ENCODE data around the gene SLC38A11. TPM values are rescaled to one million over a fixed set of nuclear protein-coding genes. Genes with fewer than 3 reads are reported as not detected.

SLC38A11 gene
- total RNA-seq, 1 experiment from 2014 or later: not detected

- Histone ChIP-seq H3K9me3 (ENCODE audit: control insufficient read depth in 1 of 2, insufficient read depth in 1 of 2, low read depth in 1 of 2, low read length in 2 of 2) (no peaks in the 10 kb centered on the region), H3K9me2 (ENCODE audit: insufficient read depth) (no peaks in the 10 kb centered on the region), H3K4me1 (ENCODE audit: control insufficient read depth in 1 of 2, insufficient read depth in 2 of 2, low read length in 2 of 2) (no peaks in the 10 kb centered on the region), H3K4me2 (ENCODE audit: low read length) (no peak overlapping the region), H3K27me3 (ENCODE audit: insufficient read depth, low read length) (no peaks in the 10 kb centered on the region), H3K79me2 (ENCODE audit: insufficient read depth, low read length) (no peaks in the 10 kb centered on the region), H3K27ac (ENCODE audit: low read depth, low read length) (no peak overlapping the region), H3K9ac (ENCODE audit: low read length) (no peak overlapping the region), H3K4me3 (replicated peaks in 1 of 2; ENCODE audit: low read depth in 1 of 2, low read length in 2 of 2) (no peak overlapping the region), H2AFZ (ENCODE audit: low read depth, low read length, poor library complexity, severe bottlenecking) (no peak overlapping the region), H3K36me3 (ENCODE audit: control insufficient read depth in 1 of 2, insufficient read depth in 2 of 2, low read length in 2 of 2) (no peaks in the 10 kb centered on the region), H4K20me1 (ENCODE audit: insufficient read depth) (no peaks in the 10 kb centered on the region)
- ChIA-PET CTCF (interaction anchor here (0.6 to 2.5 kb wide), 10 partner anchors 8 to 1134 kb away, joined by 3 to 17 read pairs (median 4); partner anchors contain the start of genes SCN1A and SCN3A), RAD21 (ENCODE audit: low non-redundant PET in 1 of 2, low total read pairs in 2 of 2, uncharacterized antibody in 2 of 2, unreplicated experiment in 2 of 2) (interaction anchor here in 1 of 2 experiments (0.6 to 0.8 kb wide), 2 partner anchors 211 to 300 kb away, joined by 3 to 6 read pairs; partner anchors contain the start of gene SCN3A), POLR2A (no interaction called here)
- intact Hi-C loops (cut with micrococcal nuclease): loop anchor here (5.0 kb wide), 2 partner anchors 256 to 299 kb away; no protein-coding TSS in a partner anchor
- no peak for TF ChIP-seq FOSL1 (IDR thresholded peaks at IDR 0.05; ENCODE audit: low read depth)
- BruUV-seq (replicated peaks): no TSS peak
- no peak; the same call in 1 of the 2 replicates for ATAC-seq
- no peak for DNase-seq (ENCODE audit: low read depth, low spot score)
Observed at GRCh38 chr2:164993287-164994016, 38.1 kb upstream of the SLC38A11 start.

- H3K9ac ChIP-seq (ENCODE audit: low read length): no peak overlapping the region
- peak overlapping the region; percentile 74 for H2AFZ ChIP-seq (ENCODE audit: low read depth, low read length, poor library complexity, severe bottlenecking)
- no peaks in the 10 kb centered on the region for H4K20me1 ChIP-seq (ENCODE audit: insufficient read depth)
- no peak overlapping the region for H3K27ac ChIP-seq (ENCODE audit: low read depth, low read length)
- RAD21 ChIA-PET (ENCODE audit: low non-redundant PET in 1 of 2, low total read pairs in 2 of 2, uncharacterized antibody in 2 of 2, unreplicated experiment in 2 of 2): interaction anchor here in 1 of 2 experiments (0.6 to 0.8 kb wide), 2 partner anchors 211 to 301 kb away, joined by 3 to 6 read pairs; partner anchors contain the start of gene SCN3A
- no peaks in the 10 kb centered on the region for H3K9me3 ChIP-seq (ENCODE audit: control insufficient read depth in 1 of 2, insufficient read depth in 1 of 2, low read depth in 1 of 2, low read length in 2 of 2)
- no TSS peak for BruUV-seq (replicated peaks)
- DNase-seq (ENCODE audit: low read depth, low spot score) (peak; percentile 58), ATAC-seq (peak; percentile 76)
- no peak overlapping the region for H3K4me2 ChIP-seq (ENCODE audit: low read length)
- H3K79me2 ChIP-seq (ENCODE audit: insufficient read depth, low read length): no peaks in the 10 kb centered on the region
- POLR2A ChIA-PET: no interaction called here
- no peaks in the 10 kb centered on the region for H3K36me3 ChIP-seq (ENCODE audit: control insufficient read depth in 1 of 2, insufficient read depth in 2 of 2, low read length in 2 of 2)
- H3K27me3 ChIP-seq (ENCODE audit: insufficient read depth, low read length): no peaks in the 10 kb centered on the region
- CTCF ChIA-PET: interaction anchor here (0.6 to 2.5 kb wide), 10 partner anchors 9 to 1135 kb away, joined by 3 to 17 read pairs (median 4); partner anchors contain the start of genes SCN1A and SCN3A
- H3K9me2 ChIP-seq (ENCODE audit: insufficient read depth): no peaks in the 10 kb centered on the region
- no peak overlapping the region for H3K4me3 ChIP-seq (replicated peaks in 1 of 2; ENCODE audit: low read depth in 1 of 2, low read length in 2 of 2)
- intact Hi-C loops (cut with micrococcal nuclease): loop anchor here (5.0 kb wide), 2 partner anchors 256 to 299 kb away; no protein-coding TSS in a partner anchor
- H3K4me1 ChIP-seq (ENCODE audit: control insufficient read depth in 1 of 2, insufficient read depth in 2 of 2, low read length in 2 of 2): no peaks in the 10 kb centered on the region
- no peak for TF ChIP-seq CBX3 (IDR thresholded peaks at IDR 0.05; ENCODE audit: low read depth)
- no peak for TF ChIP-seq ZNF274 (IDR thresholded peaks at IDR 0.05; ENCODE audit: low read depth, low read length)
- TF ChIP-seq CEBPB (IDR thresholded peaks at IDR 0.05; ENCODE audit: low read depth): no peak
- no peak for TF ChIP-seq FOSL1 (IDR thresholded peaks at IDR 0.05; ENCODE audit: low read depth)
- peak; percentile 69 for TF ChIP-seq RAD21 (IDR thresholded peaks at IDR 0.05; ENCODE audit: low read depth)
- TF ChIP-seq, protein P1, sequence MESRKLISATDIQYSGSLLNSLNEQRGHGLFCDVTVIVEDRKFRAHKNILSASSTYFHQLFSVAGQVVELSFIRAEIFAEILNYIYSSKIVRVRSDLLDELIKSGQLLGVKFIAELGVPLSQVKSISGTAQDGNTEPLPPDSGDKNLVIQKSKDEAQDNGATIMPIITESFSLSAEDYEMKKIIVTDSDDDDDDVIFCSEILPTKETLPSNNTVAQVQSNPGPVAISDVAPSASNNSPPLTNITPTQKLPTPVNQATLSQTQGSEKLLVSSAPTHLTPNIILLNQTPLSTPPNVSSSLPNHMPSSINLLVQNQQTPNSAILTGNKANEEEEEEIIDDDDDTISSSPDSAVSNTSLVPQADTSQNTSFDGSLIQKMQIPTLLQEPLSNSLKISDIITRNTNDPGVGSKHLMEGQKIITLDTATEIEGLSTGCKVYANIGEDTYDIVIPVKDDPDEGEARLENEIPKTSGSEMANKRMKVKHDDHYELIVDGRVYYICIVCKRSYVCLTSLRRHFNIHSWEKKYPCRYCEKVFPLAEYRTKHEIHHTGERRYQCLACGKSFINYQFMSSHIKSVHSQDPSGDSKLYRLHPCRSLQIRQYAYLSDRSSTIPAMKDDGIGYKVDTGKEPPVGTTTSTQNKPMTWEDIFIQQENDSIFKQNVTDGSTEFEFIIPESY (IDR thresholded peaks at IDR 0.05; ENCODE audit: extremely low read depth, insufficient replicate concordance, low read length): no peak
- TF ChIP-seq YY1 (IDR thresholded peaks at IDR 0.05; ENCODE audit: extremely low read depth, insufficient replicate concordance, low read depth, low read length): no peak
- no peak for TF ChIP-seq POLR2A (IDR thresholded peaks at IDR 0.05; ENCODE audit: borderline replicate concordance, extremely low read depth, insufficient read depth, insufficient read length)
- TF ChIP-seq POLR2AphosphoS5 (IDR thresholded peaks at IDR 0.05; ENCODE audit: low read depth, low read length): no peak
- no peak for TF ChIP-seq SRF (IDR thresholded peaks at IDR 0.05; ENCODE audit: low read depth)
- no peak for TF ChIP-seq EZH2 (IDR thresholded peaks at IDR 0.05)
- TF ChIP-seq TCF7L2 (IDR thresholded peaks at IDR 0.05; ENCODE audit: borderline replicate concordance, extremely low read depth, insufficient read depth, insufficient read length): no peak
- no peak for TF ChIP-seq MAX (IDR thresholded peaks at IDR 0.05)
- no peak for TF ChIP-seq ATF3 (IDR thresholded peaks at IDR 0.05)
Observed at GRCh38 chr2:164992818-164993217, 37.5 kb upstream of the SLC38A11 start.

All from HCT116 (cell line).